HEK293 (cell line): Measurements from ENCODE around the gene TCERG1L.

ENCODE experiments used
- CTCF ChIA-PET: fragments of 350-600 bp; formaldehyde crosslinking; extraction: SDS; loops from one replicate; lab custom pipeline; 2021; ENCODE audit warnings: antibody characterized with exemption; lab: Yijun Ruan, JAX
- POLR2A ChIA-PET: fragments of 300-600 bp; formaldehyde crosslinking; extraction: SDS; loops from one replicate; lab custom pipeline; 2020; ENCODE audit warnings: antibody characterized with exemption, inconsistent platforms; lab: Yijun Ruan, JAX
- H3K27ac ChIP-seq: fragments of 200-500 bp; sonication (Bioruptor generic); 2 replicates; pipeline ENCODE4 v1.5.1; 2014; ENCODE audit warnings: low read depth, low read length, control low read depth, inconsistent platforms; ENCODE audit errors: extremely low read depth
- H3K36me3 ChIP-seq, 2 experiments: fragments of 200-500 bp in 1 of 2; sonication (Bioruptor generic) in 1 of 2; 1 replicate in 1 of 2; 2 replicates in 1 of 2; pipeline ENCODE4 v1.5.1; 2014 to 2017; ENCODE audit warnings: inconsistent platforms in 2 of 2, low read length in 2 of 2; ENCODE audit not compliant: control insufficient read depth in 2 of 2, insufficient read depth in 1 of 2
- H3K4me1 ChIP-seq: fragments of 200-500 bp; sonication (Bioruptor generic); 2 replicates; pipeline ENCODE4 v1.5.1; 2014; ENCODE audit warnings: mild to moderate bottlenecking, low read length, inconsistent platforms; ENCODE audit not compliant: control insufficient read depth, insufficient read depth
- H3K4me3 ChIP-seq: 2 replicates; pipeline ENCODE4 v1.5.1; 2011; ENCODE audit warnings: low read depth, mild to moderate bottlenecking, control low read depth, low read length, moderate library complexity
- H3K9me3 ChIP-seq: fragments of 200-500 bp; sonication (Bioruptor generic); 2 replicates; pipeline ENCODE4 v1.5.1; 2014; ENCODE audit warnings: low read depth, low read length, inconsistent platforms; ENCODE audit not compliant: control insufficient read depth, insufficient read depth
- HIC1 ChIP-seq: fragments of 450-650 bp; formaldehyde crosslinking; IDR thresholded peaks from 2 replicates; pipeline ENCODE4 v1.5.1; 2016; ENCODE audit warnings: missing biosample characterization, missing genetic modification characterization
- OSR2 ChIP-seq: fragments of 450-650 bp; formaldehyde crosslinking; IDR thresholded peaks from 2 replicates; pipeline ENCODE4 v1.5.1; 2016; ENCODE audit warnings: missing biosample characterization, missing genetic modification characterization
- REST ChIP-seq: fragments of 450-650 bp; formaldehyde crosslinking; IDR thresholded peaks from 2 replicates; pipeline ENCODE4 v1.5.1; 2016; ENCODE audit warnings: missing biosample characterization, missing genetic modification characterization
- SALL2 ChIP-seq: fragments of 450-650 bp; formaldehyde crosslinking; IDR thresholded peaks from 2 replicates; pipeline ENCODE4 v1.5.0; 2017; ENCODE audit warnings: missing biosample characterization, mild to moderate bottlenecking, missing genetic modification characterization, borderline replicate concordance
- SP7 ChIP-seq: fragments of 450-650 bp; formaldehyde crosslinking; IDR thresholded peaks from 2 replicates; pipeline ENCODE4 v1.5.1; 2016; ENCODE audit warnings: missing biosample characterization, missing genetic modification characterization
- TRIM28 ChIP-seq: IDR thresholded peaks from 2 replicates; pipeline ENCODE4 v1.6.1; 2011; ENCODE audit warnings: low read length, control low read depth, borderline replicate concordance
- ZBTB10 ChIP-seq: fragments of 450-650 bp; formaldehyde crosslinking; IDR thresholded peaks from 2 replicates; pipeline ENCODE4 v1.5.1; 2016; ENCODE audit warnings: missing biosample characterization, missing genetic modification characterization
- ZFP37 ChIP-seq: fragments of 450-650 bp; formaldehyde crosslinking; IDR thresholded peaks from 2 replicates; pipeline ENCODE4 v1.5.1; 2016; ENCODE audit warnings: missing biosample characterization, missing genetic modification characterization
- ZFP69B ChIP-seq: fragments of 450-650 bp; formaldehyde crosslinking; IDR thresholded peaks from 2 replicates; pipeline ENCODE4 v1.5.1; 2016; ENCODE audit warnings: missing biosample characterization, missing genetic modification characterization
- ZNF138 ChIP-seq: fragments of 450-650 bp; formaldehyde crosslinking; IDR thresholded peaks from 2 replicates; pipeline ENCODE4 v1.5.1; 2016; ENCODE audit warnings: missing biosample characterization, missing genetic modification characterization, borderline replicate concordance
- ZNF157 ChIP-seq: fragments of 450-650 bp; formaldehyde crosslinking; IDR thresholded peaks from 2 replicates; pipeline ENCODE4 v1.5.1; 2016; ENCODE audit warnings: missing biosample characterization, missing genetic modification characterization
- ZNF175 ChIP-seq: fragments of 450-650 bp; formaldehyde crosslinking; IDR thresholded peaks from 2 replicates; pipeline ENCODE4 v1.5.1; 2016; ENCODE audit warnings: missing biosample characterization, missing genetic modification characterization
- ZNF184 ChIP-seq: fragments of 450-650 bp; IDR thresholded peaks from 2 replicates; pipeline ENCODE4 v1.5.1; 2018; ENCODE audit warnings: missing biosample characterization, mild to moderate bottlenecking, missing genetic modification characterization
- ZNF26 ChIP-seq: fragments of 450-650 bp; formaldehyde crosslinking; IDR thresholded peaks from 2 replicates; pipeline ENCODE4 v1.5.1; 2016; ENCODE audit warnings: missing biosample characterization, missing genetic modification characterization
- ZNF274 ChIP-seq, 2 experiments: fragments of 200-500 bp in 1 of 2; fragments of 450-650 bp in 1 of 2; sonication (Bioruptor generic) in 1 of 2; formaldehyde crosslinking in 1 of 2; IDR thresholded peaks; 2 replicates each; pipeline versions ENCODE4 v1.5.1 to v1.6.1; 2014 to 2016; ENCODE audit warnings: borderline replicate concordance in 1 of 2, inconsistent platforms in 1 of 2, low read length in 1 of 2, missing biosample characterization in 1 of 2, missing genetic modification characterization in 1 of 2
- ZNF416 ChIP-seq: fragments of 450-650 bp; formaldehyde crosslinking; IDR thresholded peaks from 2 replicates; pipeline ENCODE4 v1.5.1; 2016; ENCODE audit warnings: missing biosample characterization, missing genetic modification characterization
- ZNF555 ChIP-seq: fragments of 450-650 bp; formaldehyde crosslinking; conservative IDR thresholded peaks from 2 replicates; pipeline ENCODE4 v1.5.1; 2017; ENCODE audit warnings: missing biosample characterization, mild to moderate bottlenecking, missing genetic modification characterization, inconsistent platforms
- ZNF558 ChIP-seq: fragments of 450-650 bp; formaldehyde crosslinking; IDR thresholded peaks from 2 replicates; pipeline ENCODE4 v1.5.1; 2016; ENCODE audit warnings: missing biosample characterization, missing genetic modification characterization
- ZNF561 ChIP-seq: fragments of 450-650 bp; IDR thresholded peaks from 2 replicates; pipeline ENCODE4 v1.5.1; 2018; ENCODE audit warnings: missing biosample characterization, missing genetic modification characterization, borderline replicate concordance
- ZNF626 ChIP-seq: fragments of 450-650 bp; sonication (Bioruptor Pico); formaldehyde crosslinking; IDR thresholded peaks from 2 replicates; pipeline ENCODE4 v1.5.1; 2018; ENCODE audit warnings: missing biosample characterization, missing genetic modification characterization, inconsistent platforms
- ZNF670 ChIP-seq: fragments of 450-650 bp; formaldehyde crosslinking; IDR thresholded peaks from 2 replicates; pipeline ENCODE4 v1.5.1; 2016; ENCODE audit warnings: missing biosample characterization, missing genetic modification characterization, low read depth
- ZNF707 ChIP-seq: fragments of 450-650 bp; formaldehyde crosslinking; IDR thresholded peaks from 2 replicates; pipeline ENCODE4 v1.5.1; 2016; ENCODE audit warnings: missing biosample characterization, missing genetic modification characterization
- ZNF768 ChIP-seq: fragments of 450-650 bp; formaldehyde crosslinking; IDR thresholded peaks from 2 replicates; pipeline ENCODE4 v1.5.1; 2018; ENCODE audit warnings: missing biosample characterization, mild to moderate bottlenecking, missing genetic modification characterization
- ZNF785 ChIP-seq: fragments of 450-650 bp; formaldehyde crosslinking; IDR thresholded peaks from 2 replicates; pipeline ENCODE4 v1.5.1; 2016; ENCODE audit warnings: missing biosample characterization, missing genetic modification characterization
- ZNF792 ChIP-seq: fragments of 450-650 bp; formaldehyde crosslinking; IDR thresholded peaks from 2 replicates; pipeline ENCODE4 v1.5.1; 2016; ENCODE audit warnings: missing biosample characterization, missing genetic modification characterization
- ZSCAN18 ChIP-seq: fragments of 450-650 bp; formaldehyde crosslinking; IDR thresholded peaks from 2 replicates; pipeline ENCODE4 v1.5.1; 2016; ENCODE audit warnings: missing biosample characterization, missing genetic modification characterization

Gene TCERG1L

GRCh38 chr10:131246089-131246488 lies 65.4 kb downstream of the TCERG1L start (continued):
- no peak for TF ChIP-seq HIC1 (tag by site-specific recombination)
- no peak for TF ChIP-seq ZNF138 (tag by site-specific recombination)
- no peak for TF ChIP-seq ZNF157 (tag by site-specific recombination)
- TF ChIP-seq ZNF707: no peak
- TF ChIP-seq ZNF26: no peak
- no peak for TF ChIP-seq SALL2 (tag by site-specific recombination)
- no peak for TF ChIP-seq REST (tag by site-specific recombination)
- no peak for TF ChIP-seq ZNF175 (tag by site-specific recombination)
- TF ChIP-seq ZNF768 (tag by site-specific recombination): no peak
- TF ChIP-seq OSR2: no peak

GRCh38 chr10:131245475-131246059 lies 66.0 kb downstream of the TCERG1L start:
- no peaks in the 10 kb centered on the region for H3K9me3 ChIP-seq
- CTCF ChIA-PET: no interaction called here
- H3K4me3 ChIP-seq: no peak overlapping the region
- no peaks in the 10 kb centered on the region for H3K4me1 ChIP-seq
- H3K27ac ChIP-seq: no peak overlapping the region
- POLR2A ChIA-PET: no interaction called here
- no peaks in the 10 kb centered on the region for H3K36me3 ChIP-seq
- TF ChIP-seq ZNF785: no peak
- no peak for TF ChIP-seq ZNF555 (tag by site-specific recombination)
- TF ChIP-seq ZSCAN18 (tag by site-specific recombination): no peak
- no peak for TF ChIP-seq TRIM28
- TF ChIP-seq ZNF558 (tag by site-specific recombination): no peak
- TF ChIP-seq ZNF626 (tag by site-specific recombination): no peak
- no peak for TF ChIP-seq ZNF792 (tag by site-specific recombination)
- TF ChIP-seq ZFP69B (tag by site-specific recombination): no peak
- TF ChIP-seq ZNF184 (tag by site-specific recombination): no peak
- no peak for TF ChIP-seq ZNF561 (tag by site-specific recombination)
- TF ChIP-seq SP7 (tag by site-specific recombination): no peak
- no peak for TF ChIP-seq ZNF670
- TF ChIP-seq ZNF416 (tag by site-specific recombination): no peak
- no peak for TF ChIP-seq SALL2 (tag by site-specific recombination)
- no peak for TF ChIP-seq ZFP37 (tag by site-specific recombination)
- no peak for TF ChIP-seq ZNF274 (IDR thresholded peaks at IDR 0.05; ENCODE audit: low read length)
- no peak for TF ChIP-seq ZNF274 (tag by site-specific recombination; IDR thresholded peaks at IDR 0.05; ENCODE audit: borderline replicate concordance)
- no peak for TF ChIP-seq ZBTB10
